HG03159 (cell line): ENCODE results near the gene STARD4.

Source experiments
- ATAC-seq: cut with Tn5 transposase; IDR thresholded peaks from one replicate; pipeline ENCODE4 v1.9.1; 2021; ENCODE audit warnings: mild to moderate bottlenecking, moderate library complexity; ENCODE audit not compliant: unreplicated experiment

Gene STARD4

GRCh38 chr5:111478266-111478665 lies 34.1 kb downstream of the STARD4 start:
- ATAC-seq = no peak

- ATAC-seq = no peak
Observed at GRCh38 chr5:111472579-111472978, 39.8 kb downstream of the STARD4 start.

GRCh38 chr5:111472096-111472495 lies 40.2 kb downstream of the STARD4 start:
- no peak for ATAC-seq

GRCh38 chr5:111469903-111470302 lies 42.4 kb downstream of the STARD4 start:
- ATAC-seq = no peak

- no peak for ATAC-seq
Observed at GRCh38 chr5:111469293-111469896, 42.9 kb downstream of the STARD4 start.

GRCh38 chr5:111463311-111463710 lies 49.0 kb downstream of the STARD4 start:
- no peak for ATAC-seq

GRCh38 chr5:111461934-111462333 lies 50.4 kb downstream of the STARD4 start:
- no peak for ATAC-seq

- ATAC-seq = no peak
Observed at GRCh38 chr5:111461255-111461671, 51.1 kb downstream of the STARD4 start.

GRCh38 chr5:111454776-111455175 lies 57.6 kb downstream of the STARD4 start:
- ATAC-seq = no peak

- no peak for ATAC-seq
Observed at GRCh38 chr5:111454198-111454622, 58.1 kb downstream of the STARD4 start.

- ATAC-seq = no peak
Observed at GRCh38 chr5:111453747-111454146, 58.6 kb downstream of the STARD4 start.

- ATAC-seq = no peak
Observed at GRCh38 chr5:111453295-111453694, 59.0 kb downstream of the STARD4 start.

GRCh38 chr5:111447822-111448221 lies 64.5 kb downstream of the STARD4 start:
- ATAC-seq = no peak

- ATAC-seq = no peak
Observed at GRCh38 chr5:111447099-111447498, 65.2 kb downstream of the STARD4 start.
